Measurements from ENCODE around the gene NEAT1. TPM values are rescaled to one million over a fixed set of nuclear protein-coding genes. Genes with fewer than 3 reads are reported as not detected.

Gene NEAT1
- total RNA-seq, 1 donor from 2014 or later = 333 TPM

GRCh38 chr11:65377036-65377435, 45.6 kb upstream of the NEAT1 start:
- Mint-ChIP-seq H3K36me3 (ENCODE audit: low read depth) (no peaks in the 10 kb centered on the region), H3K4me1 (ENCODE audit: low read depth) (peaks cover 14% of the 10 kb centered on the region), H3K27ac (ENCODE audit: unreplicated experiment) (no peak overlapping the region), H3K9me3 (ENCODE audit: low read depth) (no peaks in the 10 kb centered on the region), H3K27me3 (ENCODE audit: low read depth) (no peaks in the 10 kb centered on the region), H3K4me3 (ENCODE audit: unreplicated experiment) (no peak overlapping the region)
- TF ChIP-seq CTCF (IDR thresholded peaks at IDR 0.05) = no peak
- no peak for DNase-seq (ENCODE audit: low spot score)

GRCh38 chr11:65377777-65378176, 44.8 kb upstream of the NEAT1 start:
- Mint-ChIP-seq H3K27me3 (ENCODE audit: low read depth) (no peaks in the 10 kb centered on the region), H3K4me1 (ENCODE audit: low read depth) (peaks cover 22% of the 10 kb centered on the region), H3K4me3 (ENCODE audit: unreplicated experiment) (no peak overlapping the region), H3K27ac (ENCODE audit: unreplicated experiment) (no peak overlapping the region), H3K36me3 (ENCODE audit: low read depth) (no peaks in the 10 kb centered on the region), H3K9me3 (ENCODE audit: low read depth) (no peaks in the 10 kb centered on the region)
- DNase-seq (ENCODE audit: low spot score) = no peak
- TF ChIP-seq CTCF (IDR thresholded peaks at IDR 0.05) = no peak

- H3K36me3 Mint-ChIP-seq (ENCODE audit: low read depth) = no peaks in the 10 kb centered on the region
- no peaks in the 10 kb centered on the region for H3K27me3 Mint-ChIP-seq (ENCODE audit: low read depth)
- no peak overlapping the region for H3K4me3 Mint-ChIP-seq (ENCODE audit: unreplicated experiment)
- H3K4me1 Mint-ChIP-seq (ENCODE audit: low read depth) = peaks cover 28% of the 10 kb centered on the region
- peak; percentile 17 for TF ChIP-seq CTCF (IDR thresholded peaks at IDR 0.05)
- DNase-seq (ENCODE audit: low spot score) = no peak
- H3K9me3 Mint-ChIP-seq (ENCODE audit: low read depth) = no peaks in the 10 kb centered on the region
- no peak overlapping the region for H3K27ac Mint-ChIP-seq (ENCODE audit: unreplicated experiment)
Measured at GRCh38 chr11:65378208-65378927, 44.2 kb upstream of the NEAT1 start.

GRCh38 chr11:65378928-65379638, 43.5 kb upstream of the NEAT1 start:
- Mint-ChIP-seq H3K9me3 (ENCODE audit: low read depth) (no peaks in the 10 kb centered on the region), H3K4me3 (ENCODE audit: unreplicated experiment) (no peak overlapping the region), H3K27me3 (ENCODE audit: low read depth) (no peaks in the 10 kb centered on the region), H3K36me3 (ENCODE audit: low read depth) (no peaks in the 10 kb centered on the region), H3K4me1 (ENCODE audit: low read depth) (peaks cover 34% of the 10 kb centered on the region), H3K27ac (ENCODE audit: unreplicated experiment) (no peak overlapping the region)
- DNase-seq (ENCODE audit: low spot score) = no peak
- no peak for TF ChIP-seq CTCF (IDR thresholded peaks at IDR 0.05)

- Mint-ChIP-seq H3K9me3 (ENCODE audit: low read depth) (no peaks in the 10 kb centered on the region), H3K4me3 (ENCODE audit: unreplicated experiment) (peak overlapping the region; percentile 4), H3K4me1 (ENCODE audit: low read depth) (peaks cover 42% of the 10 kb centered on the region), H3K27me3 (ENCODE audit: low read depth) (no peaks in the 10 kb centered on the region), H3K27ac (ENCODE audit: unreplicated experiment) (no peak overlapping the region), H3K36me3 (ENCODE audit: low read depth) (no peaks in the 10 kb centered on the region)
- TF ChIP-seq CTCF (IDR thresholded peaks at IDR 0.05) = no peak
- no peak for DNase-seq (ENCODE audit: low spot score)
Measured at GRCh38 chr11:65379698-65380459, 42.7 kb upstream of the NEAT1 start.
